Measurements from ENCODE around the gene BCL2L2.

GRCh38 chr14:23345987-23346692 is 39.5 kb downstream of the BCL2L2 start:
- TF ChIP-seq CTCF (conservative IDR thresholded peaks at IDR 0.05) (no peak; the same call in 1 of the 2 replicates), ZFX (IDR thresholded peaks at IDR 0.05) (no peak)

Measured in C4-2B (cell line).